ENCODE data around the gene MINAR1. TPM values are rescaled to one million over a fixed set of nuclear protein-coding genes. Genes with fewer than 3 reads are reported as not detected.
"Not testable (repeated sequence)": the region's sequence is repeated elsewhere in the genome, so short reads cannot be mapped to it uniquely, and the experiment has no call there.

Gene MINAR1
- polyA plus RNA-seq, 1 donor from 2014 or later = 0.08 TPM

- Mint-ChIP-seq H3K27me3 (no peaks in the 10 kb centered on the region), H3K27ac (peak overlapping the region in 1 of 3 donors; percentile 15), H3K4me1 (no peaks in the 10 kb centered on the region), H3K36me3 (peaks cover 9% of the 10 kb centered on the region), H3K4me3 (no peak overlapping the region), H3K9me3 (no peaks in the 10 kb centered on the region)
Observed at GRCh38 chr15:79418693-79419279, 13.3 kb upstream of the MINAR1 start.

GRCh38 chr15:79425591-79426295 lies 6.4 kb upstream of the MINAR1 start:
- Mint-ChIP-seq H3K9me3 (peaks cover 2 to 4% (median 3%) of the 10 kb centered on the region in 3 donors), H3K4me1 (peaks cover 0 to 3% (median 0%) of the 10 kb centered on the region in 3 donors), H3K27ac (no peak overlapping the region), H3K4me3 (peak overlapping the region in 1 of 4 donors; percentile 25), H3K36me3 (peaks cover 2% of the 10 kb centered on the region), H3K27me3 (peaks cover 25% of the 10 kb centered on the region)

DNA sequence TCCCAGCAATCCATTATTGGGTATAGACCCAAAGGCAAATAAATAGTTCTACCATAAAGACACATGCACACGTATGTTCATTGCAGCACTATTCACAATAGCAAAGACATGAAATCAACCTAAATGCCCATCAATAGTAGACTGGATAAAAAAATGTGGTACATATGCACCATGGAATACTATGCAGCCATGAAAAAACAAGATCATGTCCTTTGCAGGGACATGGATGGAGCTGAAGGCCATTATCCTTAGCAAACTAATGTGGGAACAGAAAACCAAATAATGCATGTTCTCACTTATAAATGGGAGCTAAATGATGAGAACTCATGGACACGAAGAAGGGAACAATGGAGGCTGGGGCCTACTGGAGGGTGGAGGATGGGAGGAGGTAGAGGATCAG lies 5.2 kb upstream of the MINAR1 start:
- not testable (repeated sequence) for H3K27ac Mint-ChIP-seq, H3K36me3 Mint-ChIP-seq, H3K4me1 Mint-ChIP-seq, H3K9me3 Mint-ChIP-seq, H3K4me3 Mint-ChIP-seq
- H3K27me3 Mint-ChIP-seq = peaks cover 32% of the 10 kb centered on the region

- no peak overlapping the region for H3K4me3 Mint-ChIP-seq
- H3K27ac Mint-ChIP-seq = no peak overlapping the region
- no peaks in the 10 kb centered on the region for H3K36me3 Mint-ChIP-seq
- peaks cover 2 to 4% (median 3%) of the 10 kb centered on the region in 3 donors for H3K9me3 Mint-ChIP-seq
- peaks cover 0 to 8% (median 5%) of the 10 kb centered on the region in 3 donors for H3K4me1 Mint-ChIP-seq
- peaks cover 40% of the 10 kb centered on the region for H3K27me3 Mint-ChIP-seq
Observed at GRCh38 chr15:79427781-79428598, 4.1 kb upstream of the MINAR1 start.

GRCh38 chr15:79430901-79431635 lies 1.1 kb upstream of the MINAR1 start:
- Mint-ChIP-seq H3K27me3 (peaks cover 52% of the 10 kb centered on the region), H3K36me3 (no peaks in the 10 kb centered on the region), H3K4me1 (peaks cover 0 to 8% (median 5%) of the 10 kb centered on the region in 3 donors), H3K27ac (no peak overlapping the region), H3K9me3 (peaks cover 2 to 4% (median 3%) of the 10 kb centered on the region in 3 donors), H3K4me3 (peak overlapping the region in 2 of 4 donors; percentile 29 to 44)

DNA sequence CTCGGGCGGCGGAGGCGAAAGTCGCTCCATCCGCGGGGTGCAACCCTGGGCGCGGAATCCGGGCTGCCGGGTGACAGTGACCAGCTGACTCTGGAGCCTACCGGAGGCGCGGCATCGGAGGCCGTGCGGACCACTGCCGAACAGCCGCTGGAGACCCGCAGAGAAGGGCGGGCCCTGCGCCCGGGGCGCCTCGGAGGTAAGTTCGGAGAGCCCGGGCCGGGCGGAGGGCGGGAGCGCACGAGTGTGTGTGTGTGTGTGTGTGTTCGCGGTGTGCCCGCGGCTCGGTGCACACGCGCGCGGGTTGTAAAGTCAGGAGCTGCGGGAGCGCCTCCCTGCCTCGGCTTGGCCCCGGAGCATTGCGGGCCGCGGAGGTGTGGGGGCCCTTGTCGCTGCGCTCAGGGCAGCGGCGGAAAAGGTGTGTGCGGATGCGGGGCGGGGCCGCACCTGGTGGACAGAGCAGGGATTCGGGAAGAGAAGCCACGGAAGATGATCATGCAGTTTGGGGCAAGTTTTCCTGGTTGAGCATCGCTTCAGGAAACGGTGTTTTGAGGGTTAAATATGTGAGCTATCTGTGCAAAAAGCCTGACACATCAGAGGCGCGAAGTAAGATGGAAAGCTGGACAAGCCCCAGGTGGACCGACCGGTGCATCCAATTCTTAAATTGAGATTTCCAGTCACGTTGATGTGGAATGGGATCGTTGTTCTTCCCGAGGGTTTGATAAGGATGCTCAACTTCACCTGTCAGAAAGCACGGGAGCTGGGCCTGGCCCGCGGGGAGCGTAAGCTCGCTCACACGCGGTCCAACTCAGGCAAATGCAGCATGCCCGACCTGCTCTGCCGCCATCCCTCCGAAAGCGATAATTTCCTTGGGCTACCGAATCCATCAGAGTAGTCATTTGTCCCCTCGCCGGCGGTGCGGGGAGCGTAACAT lies 474 bp downstream of the MINAR1 start:
- H3K36me3 Mint-ChIP-seq = no peaks in the 10 kb centered on the region
- peaks cover 0 to 2% (median 0%) of the 10 kb centered on the region in 3 donors for H3K9me3 Mint-ChIP-seq
- H3K4me3 Mint-ChIP-seq = peak overlapping the region in 1 of 4 donors; percentile 56
- H3K27ac Mint-ChIP-seq = no peak overlapping the region
- H3K4me1 Mint-ChIP-seq = peaks cover 0 to 8% (median 5%) of the 10 kb centered on the region in 3 donors
- peaks cover 45% of the 10 kb centered on the region for H3K27me3 Mint-ChIP-seq

DNA sequence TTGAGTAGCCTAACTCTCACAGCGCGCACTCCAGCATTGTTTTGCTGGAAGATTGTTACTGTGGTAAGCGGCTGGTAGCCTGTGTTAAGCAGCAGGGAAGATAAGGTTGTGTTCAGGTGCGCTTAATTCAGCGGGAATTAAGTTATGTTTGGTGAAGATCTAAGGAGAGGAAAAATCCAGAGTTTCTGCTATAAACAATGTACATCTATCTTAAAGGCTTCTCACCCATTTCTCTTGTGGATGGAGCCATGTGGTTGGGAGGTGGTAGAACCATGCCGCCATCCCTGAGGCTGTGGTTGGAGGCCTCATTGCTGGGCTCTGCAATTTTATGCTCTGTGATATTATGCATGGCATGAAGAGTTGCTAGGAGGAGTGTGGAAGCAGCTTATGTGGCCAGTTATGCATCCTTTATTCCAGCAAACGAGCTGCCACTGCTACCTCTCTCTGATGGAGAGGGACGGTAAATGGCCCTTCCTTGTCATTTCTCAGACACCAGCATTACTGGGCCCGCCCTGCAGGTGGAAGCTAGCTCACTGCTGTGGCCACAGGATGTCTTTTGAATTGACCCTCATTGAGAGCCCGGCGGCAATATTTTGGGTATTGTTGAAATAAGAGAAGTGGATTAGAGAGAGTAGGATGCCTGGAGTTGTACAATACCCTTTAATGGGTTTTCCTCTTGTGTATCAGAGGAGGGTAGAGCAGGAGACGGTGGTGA lies 1.3 kb downstream of the MINAR1 start:
- no peaks in the 10 kb centered on the region for H3K36me3 Mint-ChIP-seq

GRCh38 chr15:79434361-79434760 lies 2.2 kb downstream of the MINAR1 start:
- Mint-ChIP-seq H3K36me3 (no peaks in the 10 kb centered on the region), H3K4me3 (no peak overlapping the region), H3K27me3 (peaks cover 41% of the 10 kb centered on the region)

More for the DNA sequence above, 1.3 kb downstream of the MINAR1 start:
- Mint-ChIP-seq H3K9me3 (peaks cover 0 to under 1% (median 0%) of the 10 kb centered on the region in 3 donors), H3K4me3 (no peak overlapping the region), H3K27me3 (peaks cover 42% of the 10 kb centered on the region), H3K4me1 (peaks cover 0 to 8% (median 5%) of the 10 kb centered on the region in 3 donors), H3K27ac (no peak overlapping the region)

DNA sequence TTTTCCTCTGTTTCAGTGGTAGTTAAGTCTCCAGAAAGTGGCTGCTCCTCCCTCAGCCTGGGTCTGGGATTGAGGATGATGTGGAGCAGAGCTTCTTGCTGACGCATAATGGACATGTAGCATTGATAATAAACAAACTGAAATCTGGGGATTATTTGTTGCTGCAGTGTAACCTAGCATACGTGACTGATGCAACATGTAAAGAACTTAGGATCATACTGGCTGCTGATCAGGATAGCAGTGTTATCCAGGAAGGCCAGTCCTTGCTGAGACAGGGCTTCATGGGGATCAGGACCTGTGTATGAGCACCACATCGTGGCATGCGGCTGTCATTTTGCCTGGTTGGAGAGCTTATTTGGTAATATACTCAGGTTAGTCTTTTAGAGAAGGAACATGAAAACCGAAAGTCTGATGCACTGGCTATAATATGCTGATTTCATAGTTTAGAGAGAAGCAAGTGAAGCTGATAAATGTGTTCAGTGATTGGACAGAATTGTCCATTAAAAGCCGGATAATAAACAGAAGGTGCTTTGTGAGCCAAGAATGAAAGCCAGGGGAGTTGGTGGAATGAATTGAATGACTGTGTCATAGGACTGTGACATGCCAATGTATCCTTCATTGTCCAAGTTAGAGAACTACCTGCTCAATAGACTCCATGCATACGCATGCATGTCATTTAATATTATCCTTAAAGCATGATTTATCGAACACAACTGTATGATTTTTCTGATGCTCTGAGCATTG lies 4.1 kb downstream of the MINAR1 start:
- Mint-ChIP-seq H3K4me1 (peaks cover 0 to 3% (median 3%) of the 10 kb centered on the region in 3 donors), H3K36me3 (no peaks in the 10 kb centered on the region), H3K27ac (no peak overlapping the region), H3K27me3 (peaks cover 24% of the 10 kb centered on the region), H3K9me3 (no peaks in the 10 kb centered on the region), H3K4me3 (no peak overlapping the region)

More at GRCh38 chr15:79434361-79434760, 2.2 kb downstream of the MINAR1 start:
- H3K4me1 Mint-ChIP-seq = peaks cover 0 to 8% (median 5%) of the 10 kb centered on the region in 3 donors
- H3K27ac Mint-ChIP-seq = no peak overlapping the region
- H3K9me3 Mint-ChIP-seq = no peaks in the 10 kb centered on the region

DNA sequence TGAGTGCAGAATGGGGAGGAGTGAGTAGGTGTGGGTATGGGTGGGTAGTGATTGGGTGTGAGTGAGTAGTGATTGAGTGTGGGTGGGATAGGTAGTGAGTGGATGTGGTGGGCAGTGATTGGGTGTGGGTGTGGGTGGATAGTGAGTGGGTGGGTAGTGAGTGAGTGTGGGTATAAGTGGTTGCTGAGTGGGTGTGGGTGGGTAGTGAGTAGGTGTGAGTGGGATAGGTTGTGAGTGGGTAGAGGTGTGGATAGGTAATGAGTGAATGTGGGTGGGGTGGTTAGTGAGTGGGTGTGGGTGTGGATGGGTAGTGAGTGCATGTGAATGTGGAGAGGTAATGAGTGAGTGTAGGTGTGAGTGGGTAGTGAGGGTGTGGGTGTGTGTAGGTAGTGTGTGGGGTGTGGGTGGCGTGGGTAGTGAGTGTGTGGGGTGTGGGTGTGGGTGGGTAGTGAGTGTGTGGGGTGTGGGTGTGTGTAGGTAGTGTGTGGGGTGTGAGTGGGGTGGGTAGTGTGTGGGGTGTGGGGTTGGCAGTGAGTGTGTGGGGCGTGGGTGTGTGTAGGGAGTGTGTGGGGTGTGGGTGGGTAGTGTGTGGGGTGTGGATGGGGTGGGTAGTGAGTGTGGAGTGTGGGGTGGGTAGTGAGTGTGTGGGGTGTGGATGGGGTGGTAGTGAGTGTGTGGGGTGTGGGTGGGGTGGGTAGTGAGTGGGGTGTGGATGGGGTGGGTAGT lies 5.3 kb downstream of the MINAR1 start:
- Mint-ChIP-seq H3K27ac (no peak overlapping the region), H3K27me3 (peaks cover 19% of the 10 kb centered on the region), H3K4me3 (no peak overlapping the region), H3K36me3 (no peaks in the 10 kb centered on the region), H3K4me1 (no peaks in the 10 kb centered on the region), H3K9me3 (no peaks in the 10 kb centered on the region)

- Mint-ChIP-seq H3K27ac (no peak overlapping the region), H3K4me3 (no peak overlapping the region), H3K9me3 (no peaks in the 10 kb centered on the region), H3K4me1 (no peaks in the 10 kb centered on the region), H3K36me3 (no peaks in the 10 kb centered on the region), H3K27me3 (peaks cover 3% of the 10 kb centered on the region)
Observed at GRCh38 chr15:79439236-79439635, 7.1 kb downstream of the MINAR1 start.

GRCh38 chr15:79440355-79440908 lies 8.3 kb downstream of the MINAR1 start:
- H3K27me3 Mint-ChIP-seq = peaks cover 1% of the 10 kb centered on the region
- H3K27ac Mint-ChIP-seq = no peak overlapping the region
- no peak overlapping the region for H3K4me3 Mint-ChIP-seq
- no peaks in the 10 kb centered on the region for H3K4me1 Mint-ChIP-seq
- H3K36me3 Mint-ChIP-seq = no peaks in the 10 kb centered on the region
- peaks cover 0 to 2% (median 0%) of the 10 kb centered on the region in 3 donors for H3K9me3 Mint-ChIP-seq
